LNCAP (cell line): Measurements from ENCODE around the gene ATP6V0E2.

Experiments used
- TF ChIP-seq, protein P1 (sequence below): fragments of 450-650 bp; IDR thresholded peaks from 2 replicates; pipeline ENCODE4 v1.5.1; 2017; ENCODE audit warnings: mild to moderate bottlenecking

ATP6V0E2 gene

GRCh38 chr7:149846021-149846420, 27.7 kb upstream of the ATP6V0E2 start:
- TF ChIP-seq, protein P1, sequence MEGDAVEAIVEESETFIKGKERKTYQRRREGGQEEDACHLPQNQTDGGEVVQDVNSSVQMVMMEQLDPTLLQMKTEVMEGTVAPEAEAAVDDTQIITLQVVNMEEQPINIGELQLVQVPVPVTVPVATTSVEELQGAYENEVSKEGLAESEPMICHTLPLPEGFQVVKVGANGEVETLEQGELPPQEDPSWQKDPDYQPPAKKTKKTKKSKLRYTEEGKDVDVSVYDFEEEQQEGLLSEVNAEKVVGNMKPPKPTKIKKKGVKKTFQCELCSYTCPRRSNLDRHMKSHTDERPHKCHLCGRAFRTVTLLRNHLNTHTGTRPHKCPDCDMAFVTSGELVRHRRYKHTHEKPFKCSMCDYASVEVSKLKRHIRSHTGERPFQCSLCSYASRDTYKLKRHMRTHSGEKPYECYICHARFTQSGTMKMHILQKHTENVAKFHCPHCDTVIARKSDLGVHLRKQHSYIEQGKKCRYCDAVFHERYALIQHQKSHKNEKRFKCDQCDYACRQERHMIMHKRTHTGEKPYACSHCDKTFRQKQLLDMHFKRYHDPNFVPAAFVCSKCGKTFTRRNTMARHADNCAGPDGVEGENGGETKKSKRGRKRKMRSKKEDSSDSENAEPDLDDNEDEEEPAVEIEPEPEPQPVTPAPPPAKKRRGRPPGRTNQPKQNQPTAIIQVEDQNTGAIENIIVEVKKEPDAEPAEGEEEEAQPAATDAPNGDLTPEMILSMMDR: no peak

GRCh38 chr7:149846436-149847046, 27.2 kb upstream of the ATP6V0E2 start:
- TF ChIP-seq, protein P1: no peak

- TF ChIP-seq, protein P1: no peak
Observed at GRCh38 chr7:149849174-149849573, 24.6 kb upstream of the ATP6V0E2 start.

GRCh38 chr7:149850007-149850594, 23.7 kb upstream of the ATP6V0E2 start:
- TF ChIP-seq, protein P1: no peak

DNA sequence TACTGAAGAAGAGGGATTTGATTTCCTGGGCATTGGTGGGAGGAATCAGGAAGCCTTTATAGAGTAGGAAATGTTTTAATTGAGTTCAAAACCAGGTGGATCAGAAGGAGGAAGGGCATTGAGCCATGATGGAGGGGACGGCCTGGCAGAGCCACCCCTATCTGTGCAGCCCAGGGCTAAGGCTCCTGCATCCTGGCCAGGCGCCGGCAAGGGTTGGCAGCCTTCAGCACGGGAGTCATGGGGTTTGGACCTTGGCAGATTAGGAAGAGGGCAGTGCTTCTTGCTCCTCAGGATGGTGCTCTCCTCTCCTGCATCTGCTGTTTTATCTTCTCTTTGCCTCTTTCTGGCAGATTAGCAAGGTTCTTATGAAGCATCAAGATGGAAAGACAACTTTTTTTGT, 23.1 kb upstream of the ATP6V0E2 start:
- TF ChIP-seq, protein P1: no peak

GRCh38 chr7:149851449-149851848, 22.3 kb upstream of the ATP6V0E2 start:
- TF ChIP-seq, protein P1: no peak

GRCh38 chr7:149853157-149853556, 20.6 kb upstream of the ATP6V0E2 start:
- TF ChIP-seq, protein P1: no peak
